IPS-20b (cell line): ENCODE results near the gene FOXN1.

Experiments used
- H3K27ac ChIP-seq: one replicate; pipeline ENCODE4 v1.5.1; 2013; ENCODE audit warnings: low read length
- H3K27me3 ChIP-seq: 2 replicates; pipeline ENCODE4 v1.6.1; 2013; ENCODE audit warnings: mild to moderate bottlenecking, low read length, inconsistent platforms; ENCODE audit not compliant: insufficient read depth
- H3K36me3 ChIP-seq: 2 replicates; pipeline ENCODE4 v1.6.1; 2013; ENCODE audit warnings: low read depth, mild to moderate bottlenecking, inconsistent platforms, low read length, moderate library complexity; ENCODE audit not compliant: insufficient read depth
- H3K4me1 ChIP-seq: 2 replicates; pipeline ENCODE4 v1.6.1; 2013; ENCODE audit warnings: mild to moderate bottlenecking, control low read depth, inconsistent platforms, low read length, moderate library complexity; ENCODE audit not compliant: insufficient read depth
- H3K4me3 ChIP-seq: 2 replicates; pipeline ENCODE4 v1.5.1; 2013; ENCODE audit warnings: mild to moderate bottlenecking, low read length, inconsistent platforms
- H3K9ac ChIP-seq: 2 replicates; pipeline ENCODE4 v1.6.1; 2013; ENCODE audit warnings: low read depth, mild to moderate bottlenecking, inconsistent platforms, low read length, moderate library complexity
- H3K9me3 ChIP-seq: 2 replicates; pipeline ENCODE4 v1.6.1; 2013; ENCODE audit warnings: mild to moderate bottlenecking, low read depth, low read length, inconsistent platforms; ENCODE audit not compliant: insufficient read depth

The FOXN1 gene

DNA sequence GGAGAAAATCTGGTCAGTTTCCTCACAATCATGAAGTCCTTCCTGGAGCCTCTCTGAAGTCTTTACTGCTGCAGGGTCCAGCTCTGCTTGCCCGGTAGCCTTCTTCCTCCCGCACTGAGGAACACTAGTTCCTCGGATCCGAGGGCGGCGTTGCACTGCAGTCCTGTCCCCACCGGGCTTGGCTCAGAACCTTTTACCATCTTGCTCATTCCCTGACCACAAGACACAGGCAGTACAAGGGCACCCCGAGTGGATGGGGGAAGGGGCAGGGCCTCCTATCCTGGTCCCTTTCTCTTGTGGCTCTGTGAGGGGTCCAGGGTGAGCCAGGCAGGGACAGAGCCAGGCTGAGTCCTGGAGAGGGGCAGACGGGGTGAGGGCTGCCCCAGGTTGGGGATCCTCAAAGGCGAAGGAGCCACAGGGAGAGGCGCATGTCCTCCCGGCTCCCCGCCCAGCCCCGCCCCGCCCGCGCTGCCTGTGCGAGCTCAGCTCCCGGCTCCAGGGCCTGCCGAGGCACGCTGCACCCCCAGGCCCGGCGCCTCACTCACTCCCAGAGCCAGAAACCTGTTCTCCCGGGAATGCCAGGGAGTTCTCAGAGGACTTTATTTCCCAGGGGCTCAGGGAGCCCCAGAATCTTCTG is 1.5 kb downstream of the FOXN1 start:
- Histone ChIP-seq H3K9me3 (no peaks in the 10 kb centered on the region), H3K4me1 (0 out of 2 replicates have a peak, but pooled peaks cover 3% of the 10 kb centered on the region), H3K27ac (no peak overlapping the region), H3K36me3 (no peaks in the 10 kb centered on the region), H3K27me3 (peaks cover 7% of the 10 kb centered on the region), H3K9ac (no peak overlapping the region), H3K4me3 (no peak overlapping the region)

DNA sequence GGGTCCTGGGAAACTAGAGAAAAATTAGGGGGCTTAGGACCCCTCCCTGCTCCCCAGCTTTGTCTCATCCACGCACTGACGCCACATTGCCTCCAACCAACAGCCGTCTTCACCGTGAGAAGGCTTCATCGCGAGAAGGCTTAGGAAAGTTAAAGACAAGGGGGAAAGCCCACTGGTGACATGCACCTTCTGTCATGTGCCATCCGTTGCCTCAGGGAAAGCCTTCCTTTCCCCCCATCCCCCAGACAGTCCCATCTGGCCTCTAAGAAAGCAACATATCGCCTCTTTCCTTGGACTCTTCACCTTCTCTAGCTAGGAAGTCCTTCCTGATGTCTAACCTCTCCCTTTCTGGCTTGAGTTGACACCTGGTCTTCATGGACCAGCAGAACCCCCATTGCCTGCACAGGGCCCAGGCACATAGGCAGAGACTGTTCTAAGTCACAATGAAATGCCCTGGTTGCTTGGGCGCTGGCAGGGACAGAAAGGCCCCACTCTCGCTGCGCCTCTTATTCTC is 2.1 kb downstream of the FOXN1 start:
- H3K9ac ChIP-seq: no peak overlapping the region
- no peaks in the 10 kb centered on the region for H3K36me3 ChIP-seq
- 0 out of 2 replicates have a peak, but pooled peaks cover 3% of the 10 kb centered on the region for H3K4me1 ChIP-seq
- no peaks in the 10 kb centered on the region for H3K9me3 ChIP-seq
- peaks cover 7% of the 10 kb centered on the region for H3K27me3 ChIP-seq
- no peak overlapping the region for H3K4me3 ChIP-seq
- H3K27ac ChIP-seq: no peak overlapping the region

DNA sequence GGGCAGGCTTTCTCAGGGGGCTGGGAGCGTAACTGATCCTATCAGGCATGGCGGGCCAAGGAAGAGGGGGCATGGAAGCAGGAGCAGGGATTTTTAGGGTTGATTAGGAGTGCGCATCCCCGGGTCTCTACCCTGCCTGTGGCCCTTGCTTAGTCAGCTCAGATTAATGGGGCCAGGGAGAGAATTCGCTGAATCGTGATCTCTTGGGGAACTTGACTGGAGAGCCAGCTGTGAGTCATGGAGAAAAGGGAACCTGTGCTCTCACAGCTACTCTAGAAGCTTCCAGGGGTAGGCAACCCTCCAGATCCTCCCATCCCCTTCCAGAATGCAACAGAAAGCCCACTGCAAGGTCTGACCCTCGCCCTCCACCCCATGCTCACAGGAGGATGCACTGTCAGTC is 3.6 kb downstream of the FOXN1 start:
- Histone ChIP-seq H3K4me3 (no peak overlapping the region), H3K27me3 (peaks cover 7% of the 10 kb centered on the region), H3K4me1 (0 out of 2 replicates have a peak, but pooled peaks cover 3% of the 10 kb centered on the region), H3K9ac (no peak overlapping the region), H3K9me3 (no peaks in the 10 kb centered on the region), H3K27ac (no peak overlapping the region), H3K36me3 (no peaks in the 10 kb centered on the region)

DNA sequence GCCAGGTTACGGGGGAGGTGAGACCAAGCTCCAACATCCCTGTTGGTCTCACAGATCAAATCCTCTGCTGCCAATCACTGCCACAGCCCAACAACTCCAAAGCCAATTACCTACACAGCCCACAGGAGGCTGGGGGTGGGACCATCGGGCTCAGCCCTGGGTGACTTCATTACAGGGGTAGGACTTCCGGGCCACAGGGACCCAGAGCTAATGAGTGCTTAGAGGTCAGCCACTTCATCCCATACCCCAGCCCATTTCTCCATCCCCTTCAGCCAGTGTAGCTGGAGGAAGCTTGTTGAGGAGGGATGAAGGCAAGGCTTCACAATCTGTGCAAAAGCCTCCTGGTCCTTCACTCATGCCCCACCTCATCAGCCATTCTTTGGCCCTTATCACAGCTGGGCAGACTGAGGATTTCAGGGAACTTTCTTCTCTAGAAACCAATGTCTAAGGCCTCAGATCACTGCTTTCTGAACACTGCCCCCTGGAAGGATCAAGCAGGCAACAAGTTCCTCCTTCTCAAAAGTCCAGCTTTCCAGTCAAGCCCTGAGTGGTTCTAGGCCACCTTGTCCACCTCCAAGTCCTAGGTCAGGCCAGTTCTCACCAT is 5.8 kb downstream of the FOXN1 start:
- Histone ChIP-seq H3K9me3 (no peaks in the 10 kb centered on the region), H3K27ac (no peak overlapping the region)

DNA sequence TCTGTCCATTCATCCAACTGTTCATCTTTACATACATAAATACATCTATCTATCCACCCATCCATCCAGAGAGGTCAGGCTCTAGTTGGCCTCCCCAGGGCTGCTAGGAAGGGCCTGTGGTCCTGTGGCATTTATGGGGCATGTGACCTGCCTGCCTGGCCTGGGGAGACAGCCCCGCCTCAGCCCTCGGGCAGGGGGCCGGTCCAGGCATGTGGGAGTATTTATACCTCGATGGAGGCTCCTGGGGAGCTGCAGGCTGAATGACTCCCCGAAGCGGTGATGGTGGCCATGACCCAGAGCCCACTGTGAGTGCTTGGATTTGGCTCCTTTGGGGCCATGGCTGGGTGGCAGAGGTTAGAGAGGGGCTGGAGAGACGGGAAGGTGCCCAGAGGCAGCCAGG is 7.3 kb downstream of the FOXN1 start:
- no peak overlapping the region for H3K27ac ChIP-seq
- no peaks in the 10 kb centered on the region for H3K9me3 ChIP-seq
- H3K4me3 ChIP-seq: no peak overlapping the region
- no peaks in the 10 kb centered on the region for H3K4me1 ChIP-seq
- H3K9ac ChIP-seq: no peak overlapping the region
- peaks cover 2% of the 10 kb centered on the region; the same call in 1 of the 2 replicates for H3K27me3 ChIP-seq
- H3K36me3 ChIP-seq: no peaks in the 10 kb centered on the region

More for the DNA sequence above, 5.8 kb downstream of the FOXN1 start:
- Histone ChIP-seq H3K9ac (no peak overlapping the region), H3K4me3 (no peak overlapping the region), H3K27me3 (peaks cover 7% of the 10 kb centered on the region), H3K4me1 (0 out of 2 replicates have a peak, but pooled peaks cover 3% of the 10 kb centered on the region), H3K36me3 (no peaks in the 10 kb centered on the region)

DNA sequence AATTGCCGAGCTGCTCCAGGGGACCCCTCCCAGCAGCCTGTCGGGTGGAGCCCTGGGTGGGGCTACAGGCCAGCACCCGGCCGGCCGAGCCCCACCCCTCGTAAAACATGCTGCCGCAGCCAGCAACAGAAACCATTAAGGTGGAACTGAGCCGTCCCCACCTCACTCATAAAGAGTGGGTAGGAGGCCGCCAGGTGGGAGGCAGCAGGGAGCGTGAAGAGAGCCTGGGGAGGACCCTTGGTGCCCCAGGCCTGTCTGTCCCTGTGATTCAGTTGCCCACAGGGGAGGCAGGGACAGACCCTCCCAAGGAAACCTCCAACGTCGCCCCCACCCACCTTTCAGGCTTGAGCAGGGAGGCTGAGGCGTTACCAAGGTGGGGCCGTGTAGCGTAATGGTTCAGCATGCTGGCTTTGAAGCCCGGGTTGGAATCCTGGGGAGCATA is 8.4 kb downstream of the FOXN1 start:
- Histone ChIP-seq H3K36me3 (no peaks in the 10 kb centered on the region), H3K9ac (no peak overlapping the region), H3K9me3 (no peaks in the 10 kb centered on the region), H3K27me3 (no peaks in the 10 kb centered on the region), H3K27ac (no peak overlapping the region), H3K4me3 (no peak overlapping the region), H3K4me1 (no peaks in the 10 kb centered on the region)

DNA sequence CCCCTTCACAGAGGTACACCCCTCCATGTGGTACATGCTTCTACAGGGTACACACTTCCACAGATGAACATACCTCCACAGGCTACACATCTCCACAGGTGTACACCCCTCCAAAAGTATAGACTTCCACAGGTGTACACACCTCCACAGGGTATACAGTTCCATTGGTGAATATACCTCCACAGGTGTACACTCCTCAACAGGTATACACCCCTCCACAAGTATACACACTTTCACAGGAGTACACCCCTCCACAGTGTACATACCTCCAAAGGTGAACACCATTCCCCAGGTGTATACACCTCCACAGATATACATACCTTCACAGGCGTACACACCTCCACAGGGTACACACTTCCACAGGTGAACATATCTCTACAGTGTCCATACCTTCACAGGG is 9.4 kb downstream of the FOXN1 start:
- H3K27me3 ChIP-seq: no peaks in the 10 kb centered on the region
- H3K4me3 ChIP-seq: no peak overlapping the region
- H3K27ac ChIP-seq: no peak overlapping the region
- H3K4me1 ChIP-seq: no peaks in the 10 kb centered on the region
- no peaks in the 10 kb centered on the region for H3K9me3 ChIP-seq
- no peaks in the 10 kb centered on the region for H3K36me3 ChIP-seq
- H3K9ac ChIP-seq: no peak overlapping the region

DNA sequence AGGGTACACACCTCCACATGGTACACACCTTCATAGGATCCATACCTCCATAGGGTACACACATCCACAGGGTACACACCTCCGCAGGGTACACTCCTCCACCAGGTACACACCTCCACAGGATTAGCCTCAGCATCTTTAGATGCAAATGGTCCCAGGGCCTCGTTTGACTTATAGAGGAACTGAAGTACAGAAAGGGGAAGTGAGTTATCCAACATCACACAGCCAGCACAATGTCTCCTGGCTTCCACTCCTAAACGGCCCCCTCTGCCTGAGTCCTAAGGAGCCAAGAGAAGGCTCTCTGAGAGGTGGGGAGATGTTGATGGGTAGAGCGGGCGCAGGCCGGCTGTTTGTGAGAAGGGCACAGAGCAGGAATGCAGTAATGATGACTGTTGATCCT is 12.0 kb downstream of the FOXN1 start:
- H3K27me3 ChIP-seq: 0 out of 2 replicates have a peak, but pooled peaks cover 4% of the 10 kb centered on the region
- H3K27ac ChIP-seq: no peak overlapping the region

DNA sequence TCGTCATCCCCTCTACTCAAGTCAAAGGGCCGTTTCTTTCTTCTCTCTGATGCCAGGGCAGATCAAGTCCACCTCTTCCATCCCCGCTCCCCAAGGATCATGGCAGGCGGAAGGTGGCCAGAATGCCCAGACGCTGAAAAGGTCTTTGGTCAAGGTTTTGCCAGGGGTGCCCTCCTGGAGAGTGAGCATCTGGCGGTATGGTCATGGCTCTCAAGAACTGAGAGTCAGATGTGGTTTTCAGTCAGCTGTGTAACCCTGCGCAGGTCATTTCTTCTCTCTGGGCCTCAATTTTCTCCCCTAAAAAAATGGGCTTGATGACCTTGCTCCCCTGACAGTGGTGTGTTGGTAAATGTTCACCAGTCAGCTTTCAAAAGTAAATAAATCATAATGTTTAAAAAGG is 12.4 kb downstream of the FOXN1 start:
- H3K27ac ChIP-seq: no peak overlapping the region
- no peaks in the 10 kb centered on the region for H3K36me3 ChIP-seq
- H3K9ac ChIP-seq: no peak overlapping the region
- H3K4me3 ChIP-seq: no peak overlapping the region
- no peaks in the 10 kb centered on the region for H3K4me1 ChIP-seq
- H3K9me3 ChIP-seq: no peaks in the 10 kb centered on the region
- 0 out of 2 replicates have a peak, but pooled peaks cover 4% of the 10 kb centered on the region for H3K27me3 ChIP-seq

More for the DNA sequence above, 12.0 kb downstream of the FOXN1 start:
- Histone ChIP-seq H3K4me1 (no peaks in the 10 kb centered on the region), H3K9me3 (no peaks in the 10 kb centered on the region), H3K9ac (no peak overlapping the region), H3K36me3 (no peaks in the 10 kb centered on the region), H3K4me3 (no peak overlapping the region)

DNA sequence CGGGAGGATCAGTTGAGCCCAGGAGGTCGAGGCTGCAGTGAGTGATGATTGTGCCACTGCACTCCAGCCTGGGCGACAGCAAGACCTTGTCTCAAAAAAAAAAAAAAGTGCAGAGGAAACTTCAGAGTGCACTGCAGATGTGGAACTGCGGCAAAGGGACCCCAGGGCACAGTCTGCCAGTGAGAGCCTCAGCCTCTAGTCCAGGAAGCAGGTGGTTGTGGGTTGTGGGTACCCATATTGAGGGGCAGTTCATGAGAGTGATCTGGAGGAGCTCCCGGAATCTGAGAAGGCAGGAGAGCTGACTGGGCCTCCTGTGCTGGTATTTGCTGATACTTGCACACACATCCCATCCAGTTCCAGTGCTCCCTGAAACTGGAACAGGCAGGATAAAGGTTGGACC is 13.1 kb downstream of the FOXN1 start:
- H3K9ac ChIP-seq: no peak overlapping the region
- H3K27me3 ChIP-seq: 0 out of 2 replicates have a peak, but pooled peaks cover 4% of the 10 kb centered on the region
- H3K36me3 ChIP-seq: no peaks in the 10 kb centered on the region
- H3K4me3 ChIP-seq: no peak overlapping the region
- no peak overlapping the region for H3K27ac ChIP-seq
- no peaks in the 10 kb centered on the region for H3K9me3 ChIP-seq
- no peaks in the 10 kb centered on the region for H3K4me1 ChIP-seq

DNA sequence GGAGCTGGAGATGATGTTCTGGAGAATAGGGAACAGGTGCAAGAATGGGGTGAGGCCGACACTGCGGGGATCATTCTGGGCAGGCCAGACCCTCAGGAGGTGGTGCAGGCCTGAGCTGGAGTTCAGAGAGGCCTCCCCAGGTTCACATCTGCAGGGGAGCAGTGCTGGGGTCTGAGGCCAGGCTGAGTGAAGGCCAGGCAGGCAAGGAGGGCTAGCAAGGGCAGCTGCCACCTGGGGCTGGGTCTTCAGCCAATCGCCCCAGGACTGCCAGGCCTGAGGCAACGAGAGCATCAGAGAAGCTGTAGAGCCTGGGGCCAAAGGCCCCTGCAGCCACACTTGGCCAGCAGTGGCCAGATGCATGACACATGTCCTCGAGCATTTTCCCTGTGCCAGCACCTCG is 14.5 kb downstream of the FOXN1 start:
- 0 out of 2 replicates have a peak, but pooled peaks cover 4% of the 10 kb centered on the region for H3K27me3 ChIP-seq
- no peak overlapping the region for H3K4me3 ChIP-seq
- H3K36me3 ChIP-seq: no peaks in the 10 kb centered on the region
- H3K4me1 ChIP-seq: no peaks in the 10 kb centered on the region
- H3K9me3 ChIP-seq: no peaks in the 10 kb centered on the region
- H3K9ac ChIP-seq: no peak overlapping the region
- H3K27ac ChIP-seq: no peak overlapping the region
